ENCODE results near the gene CBY2.

Gene CBY2

DNA sequence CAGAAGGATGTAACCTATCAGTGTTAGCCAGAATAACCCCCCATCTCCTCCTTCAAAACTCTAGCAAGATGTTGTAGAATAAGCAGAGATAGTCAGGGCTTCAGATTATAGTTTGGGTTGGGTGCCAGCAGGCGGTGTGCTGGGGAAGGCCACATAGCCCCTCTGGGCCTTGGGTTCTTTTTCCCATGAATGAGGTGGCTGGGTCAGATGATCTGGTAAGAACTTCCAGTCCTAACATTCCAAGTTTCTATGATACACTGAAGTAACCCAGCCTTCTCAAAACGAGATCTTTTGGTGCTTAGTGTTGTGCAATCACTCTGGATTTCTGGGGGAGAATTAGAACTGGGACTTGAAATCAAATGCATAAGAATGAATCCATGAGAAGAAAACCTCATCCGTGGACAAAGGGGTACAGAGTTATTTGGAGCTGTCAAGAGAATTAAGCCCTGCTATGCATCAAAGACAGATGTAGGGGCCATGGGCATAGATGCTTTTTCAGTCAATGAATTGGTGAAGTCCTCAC, 810 bp downstream of the CBY2 start:
- no peak for DNase-seq

DNA sequence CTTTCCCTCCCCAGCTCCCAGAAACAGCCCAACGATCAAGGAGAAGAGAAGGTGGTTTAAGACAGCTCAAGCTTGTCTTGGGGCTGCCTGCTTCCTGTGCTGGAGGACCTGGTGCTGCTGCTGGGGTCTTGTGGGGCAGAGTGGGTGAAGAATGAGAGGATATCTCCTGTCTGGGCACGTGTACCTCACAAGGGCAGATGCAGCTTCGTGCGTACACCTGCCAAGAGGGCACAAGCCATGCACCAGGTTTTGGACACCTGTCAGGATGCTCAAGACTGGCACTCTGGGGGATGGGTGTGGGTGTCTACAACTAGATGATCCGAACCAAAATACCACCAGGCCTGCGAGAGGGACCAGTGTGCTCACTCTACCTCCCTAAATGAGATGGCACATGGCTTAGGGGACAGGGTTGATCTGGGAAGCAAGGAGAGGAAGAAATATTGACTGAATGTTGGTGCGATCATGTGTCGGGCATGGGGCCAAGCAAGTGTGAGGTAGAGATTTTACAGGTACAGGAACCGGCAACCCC, 2.2 kb downstream of the CBY2 start:
- DNase-seq = no peak

DNA sequence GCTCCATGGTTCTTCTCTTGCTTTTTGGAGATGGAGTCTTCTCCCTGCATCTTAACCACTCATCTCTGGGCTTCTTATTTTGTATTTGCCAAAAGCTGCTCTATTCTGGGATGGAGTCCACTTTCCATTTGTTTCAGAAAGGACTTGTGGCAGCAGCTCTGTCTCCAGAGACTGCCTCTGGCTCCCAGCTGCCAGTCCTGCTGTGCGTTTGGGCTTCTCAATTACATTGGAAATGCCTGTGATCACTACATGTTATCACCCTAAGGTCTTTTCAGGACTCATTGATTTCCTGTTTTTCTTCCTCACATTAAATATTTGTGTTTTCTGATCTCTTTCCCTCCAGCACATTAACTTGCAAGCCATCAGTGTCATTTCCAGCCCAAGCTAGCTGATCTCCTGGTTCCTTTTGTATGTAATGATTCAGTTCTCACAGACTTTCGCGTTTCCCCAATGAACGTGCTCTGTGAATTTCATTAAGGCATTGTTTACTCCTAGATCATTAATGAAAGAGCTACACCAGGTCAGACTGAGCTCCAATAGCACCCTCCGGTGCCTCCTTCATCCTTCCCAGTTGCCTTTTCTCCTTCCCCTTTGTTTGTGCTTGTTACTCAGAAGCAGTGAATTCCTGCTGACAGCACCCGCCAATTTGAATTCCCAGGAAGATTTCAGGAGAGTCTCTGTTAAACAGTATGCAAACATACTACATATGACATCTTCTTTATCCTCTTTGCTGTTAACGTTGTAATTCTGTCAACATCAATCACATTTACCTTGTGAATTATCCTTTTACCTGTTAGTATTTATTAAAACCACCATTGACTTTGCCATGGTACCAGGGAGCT, 3.0 kb downstream of the CBY2 start:
- no peak for DNase-seq

DNA sequence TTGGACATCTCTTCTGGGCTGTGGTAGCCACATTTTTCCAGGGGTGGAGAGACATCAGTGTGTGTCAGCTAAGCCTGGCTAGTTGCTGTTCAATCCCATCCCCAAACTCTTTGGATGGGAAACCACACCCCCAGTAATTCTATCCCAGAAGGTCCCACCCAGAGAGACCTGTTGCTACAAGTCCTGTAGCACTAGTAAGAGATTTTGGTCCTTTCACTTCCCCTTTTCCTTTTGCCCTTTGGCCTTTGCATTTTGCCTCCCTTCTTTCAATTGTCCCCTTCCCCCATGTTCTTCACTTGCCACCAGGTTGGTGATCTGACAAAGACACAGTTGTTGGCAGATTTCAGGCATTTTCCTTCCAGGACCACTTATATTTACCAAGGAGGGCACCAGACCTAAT, 3.8 kb downstream of the CBY2 start:
- DNase-seq = no peak

DNA sequence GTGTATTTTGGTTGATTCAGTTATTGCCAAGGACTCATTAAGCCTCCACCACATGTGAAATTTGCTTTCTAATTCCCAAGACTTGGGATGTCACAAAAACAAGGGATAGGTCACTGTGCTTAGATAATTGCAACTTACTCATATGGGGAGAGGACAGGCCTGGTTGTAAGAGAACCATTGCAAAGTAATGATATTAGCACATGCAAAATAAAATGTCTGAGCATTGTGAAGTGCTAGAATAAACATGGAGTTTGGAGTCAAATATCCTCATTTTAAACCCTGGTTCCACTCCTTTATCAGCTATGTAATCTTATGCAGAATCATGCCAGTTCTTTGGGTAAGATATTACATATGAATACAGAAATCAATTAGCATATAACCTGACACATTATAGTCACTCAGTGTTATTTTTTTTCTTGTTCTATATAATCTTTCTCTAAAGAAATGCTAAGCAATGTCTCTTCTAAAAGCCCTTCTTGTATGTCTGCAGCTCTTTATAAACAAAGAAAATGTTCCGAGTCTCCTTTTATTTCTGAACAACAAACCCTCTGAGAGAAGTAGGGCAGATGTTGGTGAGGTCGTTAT, 5.5 kb downstream of the CBY2 start:
- DNase-seq = no peak

DNA sequence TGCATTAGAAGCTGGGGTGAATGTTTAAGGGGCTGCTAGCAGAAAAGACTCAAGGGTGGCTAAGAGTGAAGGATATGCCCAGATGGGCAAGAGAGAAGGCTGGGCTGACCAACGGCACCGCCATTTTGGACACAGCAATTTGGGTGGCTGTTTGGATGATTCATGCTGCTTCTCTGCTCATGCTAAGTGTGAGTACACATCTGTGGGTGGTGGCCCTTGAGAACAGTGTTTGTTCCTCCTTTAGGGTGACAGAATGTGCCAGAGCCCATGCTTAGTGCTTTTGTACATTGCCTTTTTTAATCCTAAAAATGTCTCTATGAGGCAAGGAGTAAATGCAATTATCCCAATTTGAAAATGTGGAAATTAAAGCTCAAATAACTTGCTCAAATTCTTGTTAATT, 9.8 kb downstream of the CBY2 start:
- no peak for DNase-seq

DNA sequence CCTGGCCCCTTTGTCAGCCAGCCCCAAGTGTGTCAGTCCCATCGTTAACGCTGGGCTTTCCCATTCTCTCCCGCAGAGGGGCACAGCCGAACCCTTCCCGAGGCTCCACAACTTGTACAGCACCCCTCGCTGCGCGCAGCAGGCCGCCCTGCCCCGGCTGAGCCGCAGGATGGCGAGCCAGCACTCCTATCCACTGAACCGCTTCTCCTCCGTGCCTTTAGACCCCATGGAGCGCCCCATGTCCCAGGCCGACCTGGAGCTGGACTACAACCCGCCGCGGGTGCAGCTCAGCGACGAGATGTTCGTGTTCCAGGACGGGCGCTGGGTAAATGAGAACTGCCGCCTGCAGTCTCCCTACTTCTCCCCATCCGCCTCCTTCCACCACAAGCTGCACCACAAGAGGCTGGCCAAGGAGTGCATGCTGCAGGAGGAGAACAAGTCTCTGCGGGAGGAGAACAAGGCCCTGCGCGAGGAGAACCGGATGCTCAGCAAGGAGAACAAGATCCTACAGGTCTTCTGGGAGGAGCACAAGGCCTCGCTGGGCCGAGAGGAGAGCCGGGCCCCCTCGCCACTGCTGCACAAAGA, 11.1 kb downstream of the CBY2 start:
- no peak for DNase-seq

DNA sequence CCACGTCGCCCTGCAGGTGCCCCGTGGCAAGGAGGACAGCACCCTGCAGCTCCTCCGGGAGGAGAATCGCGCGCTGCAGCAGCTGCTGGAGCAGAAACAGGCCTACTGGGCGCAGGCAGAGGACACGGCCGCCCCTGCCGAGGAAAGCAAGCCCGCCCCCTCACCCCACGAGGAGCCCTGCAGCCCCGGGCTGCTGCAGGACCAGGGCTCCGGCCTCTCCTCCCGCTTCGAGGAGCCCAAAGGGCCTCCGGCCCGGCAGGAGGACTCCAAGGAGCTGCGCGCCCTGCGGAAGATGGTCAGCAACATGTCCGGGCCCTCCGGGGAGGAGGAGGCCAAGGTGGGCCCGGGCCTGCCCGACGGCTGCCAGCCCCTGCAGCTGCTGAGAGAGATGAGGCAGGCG, 11.6 kb downstream of the CBY2 start:
- DNase-seq = no peak

DNA sequence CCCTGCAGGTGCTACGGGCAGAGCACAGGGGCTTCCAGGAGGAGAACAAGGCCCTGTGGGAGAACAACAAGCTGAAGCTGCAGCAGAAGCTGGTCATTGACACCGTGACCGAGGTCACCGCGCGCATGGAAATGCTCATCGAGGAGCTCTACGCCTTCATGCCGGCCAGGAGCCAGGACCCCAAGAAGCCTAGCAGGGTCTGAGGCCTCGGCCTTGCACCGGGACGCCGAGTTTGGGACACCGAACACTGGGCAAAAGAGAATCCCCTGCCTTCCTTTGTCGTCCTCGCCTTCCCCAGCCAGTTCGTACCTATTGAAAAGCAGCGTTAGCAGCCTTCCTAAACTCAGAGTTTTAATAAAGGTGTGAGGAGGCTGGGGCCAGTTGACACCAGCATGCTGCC, 12.1 kb downstream of the CBY2 start:
- no peak for DNase-seq

DNA sequence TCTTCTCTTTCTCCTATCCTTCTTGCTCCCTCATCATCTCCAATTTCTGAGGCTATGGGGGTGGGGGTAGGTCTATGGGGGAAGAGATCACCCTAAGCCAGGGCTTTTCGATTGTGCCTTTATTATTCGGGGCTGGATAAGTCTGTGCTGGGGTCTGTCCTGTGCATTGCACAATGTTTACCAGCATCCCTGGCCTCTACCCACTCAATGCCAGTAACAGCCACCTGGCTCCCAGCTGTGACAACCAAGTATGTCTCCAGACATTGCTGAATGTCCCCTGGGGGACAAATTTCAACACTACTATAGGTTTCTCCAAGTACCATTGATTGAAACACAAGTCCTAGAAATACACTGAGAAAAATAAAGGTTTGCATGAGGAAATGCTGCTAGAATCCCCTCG, 13.2 kb downstream of the CBY2 start:
- no peak for DNase-seq

DNA sequence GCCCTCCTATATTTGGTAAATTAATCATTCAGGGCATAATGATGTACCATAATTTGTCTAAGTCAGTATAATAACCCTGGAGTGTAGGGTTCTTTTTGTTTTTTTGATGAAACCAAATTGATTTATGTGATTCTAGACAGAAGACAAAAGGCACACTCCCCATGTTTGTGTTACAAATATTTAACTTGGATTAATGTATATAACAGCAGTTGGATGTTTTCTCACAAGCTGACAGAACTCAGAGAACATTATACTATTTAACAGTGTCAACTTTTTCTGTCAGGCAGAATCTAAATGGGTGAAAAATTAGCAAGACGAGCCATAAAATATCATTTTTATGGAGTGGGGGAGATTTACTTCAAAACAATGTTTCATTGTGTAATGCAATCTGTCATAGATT, 15.2 kb downstream of the CBY2 start:
- peak; percentile 19 for DNase-seq

DNA sequence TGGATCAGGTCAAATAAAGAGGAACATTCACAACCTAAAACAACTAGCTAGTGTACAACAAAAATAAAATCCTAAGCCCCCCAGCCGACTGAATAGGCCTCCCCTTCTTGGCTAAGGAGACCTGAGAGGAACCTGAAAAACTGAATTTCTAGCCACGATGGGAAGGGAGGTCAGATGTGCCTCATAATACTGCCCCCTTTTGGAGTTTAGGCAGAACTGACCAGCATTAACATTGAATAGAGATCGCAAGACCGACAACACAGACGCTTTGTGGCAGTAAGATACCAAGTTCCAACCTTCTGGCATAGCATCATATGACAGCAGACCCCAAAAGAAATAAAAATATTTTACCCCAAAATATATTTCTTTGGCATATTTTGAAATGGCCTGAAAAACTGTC, 15.9 kb downstream of the CBY2 start:
- no peak for DNase-seq

DNA sequence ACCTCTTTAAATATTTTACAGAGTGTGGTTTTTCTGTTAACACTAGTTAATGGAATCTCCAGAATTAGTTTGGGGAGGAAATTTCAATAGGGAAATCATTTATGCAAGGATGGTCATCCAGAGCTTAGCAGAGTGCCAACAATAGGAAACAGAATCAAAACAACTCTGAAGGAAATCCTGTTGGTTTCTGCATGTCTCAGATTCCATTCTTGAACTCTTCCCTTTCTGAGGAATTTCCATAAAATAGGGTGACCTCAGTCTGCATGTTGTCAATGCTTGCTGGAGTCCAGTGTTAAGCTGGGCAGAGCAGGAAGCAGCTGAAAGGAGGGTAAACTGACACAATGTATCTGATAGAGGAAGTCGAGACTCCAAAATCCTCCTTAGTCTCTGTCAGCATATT, 16.9 kb downstream of the CBY2 start:
- no peak for DNase-seq

DNA sequence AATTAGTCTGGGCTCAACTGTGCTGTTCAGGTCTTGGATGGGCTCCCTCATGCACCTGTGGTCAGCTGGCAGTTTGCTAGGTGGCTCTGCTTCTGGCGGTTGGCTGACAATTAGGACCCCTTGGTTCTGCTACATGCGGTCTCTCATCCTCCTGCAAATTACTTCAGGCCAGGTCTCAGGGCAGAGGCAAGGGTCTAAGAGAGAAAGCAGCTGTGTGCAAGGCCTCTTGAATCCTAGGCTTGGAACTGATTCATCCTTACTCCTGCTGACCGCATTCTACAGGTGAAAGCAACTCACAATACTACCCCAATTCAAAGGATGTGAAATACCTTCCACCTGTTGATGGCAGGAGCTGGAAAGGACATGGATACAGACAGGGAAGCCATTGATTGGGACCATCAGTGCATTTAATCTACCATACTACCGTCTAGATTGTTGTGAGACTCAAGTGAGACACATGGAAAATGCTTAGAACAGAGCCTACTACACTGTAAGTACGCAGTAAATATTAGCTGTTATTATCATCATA, 19.1 kb downstream of the CBY2 start:
- no peak for DNase-seq

DNA sequence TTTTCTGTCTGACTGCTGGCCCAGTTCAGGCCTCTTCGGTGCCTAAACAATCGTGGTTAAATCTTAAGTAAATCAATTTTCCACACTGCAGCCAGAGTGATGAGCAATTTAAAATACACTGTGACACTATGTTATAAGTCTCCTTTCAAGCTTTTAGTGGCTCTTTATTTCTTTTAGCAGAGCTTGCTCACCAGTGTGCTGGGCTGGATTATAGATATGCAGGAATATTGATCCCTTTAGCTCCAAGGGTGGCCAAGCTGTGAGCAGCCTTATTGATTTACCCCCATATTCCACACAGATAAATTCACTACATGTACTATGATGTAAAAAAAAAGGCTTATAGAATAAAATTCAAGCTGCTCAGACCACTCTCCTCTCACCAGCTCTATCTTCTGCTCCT, 21.7 kb downstream of the CBY2 start:
- DNase-seq = no peak

DNA sequence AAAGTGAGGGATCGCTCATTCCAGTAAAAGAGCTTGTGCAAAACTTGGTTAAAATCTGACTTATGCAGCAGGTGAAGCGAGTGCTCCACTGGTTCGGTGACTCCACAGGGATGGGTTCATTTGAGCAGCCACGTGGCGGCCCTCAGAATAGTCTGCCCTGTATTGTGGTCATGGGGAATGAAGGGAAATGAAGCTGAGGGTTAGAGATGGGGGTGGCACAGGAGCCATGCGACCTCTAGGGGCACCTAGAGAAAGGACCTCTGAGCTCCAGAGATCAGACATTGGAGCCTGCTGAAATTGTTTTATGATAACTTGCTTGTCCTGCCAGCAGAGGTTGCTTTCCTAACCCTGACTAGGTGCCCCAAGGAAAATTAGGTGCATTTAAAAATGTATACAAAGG, 26.6 kb downstream of the CBY2 start:
- no peak for DNase-seq

DNA sequence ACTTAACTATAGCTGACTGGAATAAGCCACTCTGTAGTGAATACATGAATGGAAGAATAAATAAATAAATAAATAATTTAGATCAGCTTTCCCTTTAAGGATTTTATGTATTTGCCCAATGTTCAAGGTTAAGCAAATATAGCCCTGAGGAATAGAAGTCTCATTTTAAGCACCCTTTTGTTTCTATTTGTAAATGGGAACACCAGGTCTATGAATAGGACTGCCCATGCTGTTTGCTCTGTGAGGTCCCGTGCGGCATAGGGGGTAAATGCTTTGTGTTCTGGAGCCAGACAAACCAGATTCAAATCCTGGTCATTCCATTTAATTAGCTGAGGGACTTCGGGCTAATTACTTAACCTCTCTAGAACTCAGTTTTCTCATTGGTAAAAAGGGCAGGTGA, 29.3 kb downstream of the CBY2 start:
- DNase-seq = no peak

DNA sequence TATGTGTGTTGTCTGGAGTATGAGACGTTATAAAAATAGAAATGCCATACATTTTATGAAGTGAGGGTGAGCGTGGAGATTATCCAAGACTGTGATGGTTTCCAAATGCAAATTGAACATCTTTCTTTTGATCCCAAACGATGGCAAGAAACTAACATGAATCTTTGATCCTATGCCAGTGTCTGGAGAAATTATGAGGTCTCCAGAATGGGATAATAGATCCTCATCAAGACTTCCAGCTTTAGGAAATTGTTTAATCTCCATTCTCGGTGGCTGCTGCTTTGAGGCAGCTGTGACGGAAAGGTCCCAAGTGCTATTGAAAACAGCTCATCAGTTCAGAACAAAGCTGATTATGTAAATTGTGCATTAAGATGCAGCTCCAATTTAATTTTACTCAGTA, 30.8 kb downstream of the CBY2 start:
- no peak for DNase-seq

DNA sequence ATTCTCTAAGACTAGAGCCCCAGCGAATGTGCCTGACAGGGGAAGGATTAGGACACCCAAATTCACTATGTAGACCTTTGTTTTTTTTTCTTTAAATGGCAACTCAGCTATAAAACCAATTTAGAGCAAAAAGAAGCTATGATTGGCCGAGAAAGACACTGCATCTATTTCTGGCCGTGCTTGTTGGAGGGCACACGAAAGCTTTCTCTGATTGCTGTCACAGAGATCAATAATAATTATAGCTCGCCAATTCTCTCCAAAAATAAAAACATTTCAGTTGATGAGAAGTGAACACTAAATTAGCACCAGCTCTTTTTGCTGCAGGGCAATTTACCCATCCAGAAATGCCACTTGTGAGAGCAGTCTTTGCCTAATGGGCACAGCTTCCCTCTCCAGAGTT, 31.2 kb downstream of the CBY2 start:
- no peak for DNase-seq

DNA sequence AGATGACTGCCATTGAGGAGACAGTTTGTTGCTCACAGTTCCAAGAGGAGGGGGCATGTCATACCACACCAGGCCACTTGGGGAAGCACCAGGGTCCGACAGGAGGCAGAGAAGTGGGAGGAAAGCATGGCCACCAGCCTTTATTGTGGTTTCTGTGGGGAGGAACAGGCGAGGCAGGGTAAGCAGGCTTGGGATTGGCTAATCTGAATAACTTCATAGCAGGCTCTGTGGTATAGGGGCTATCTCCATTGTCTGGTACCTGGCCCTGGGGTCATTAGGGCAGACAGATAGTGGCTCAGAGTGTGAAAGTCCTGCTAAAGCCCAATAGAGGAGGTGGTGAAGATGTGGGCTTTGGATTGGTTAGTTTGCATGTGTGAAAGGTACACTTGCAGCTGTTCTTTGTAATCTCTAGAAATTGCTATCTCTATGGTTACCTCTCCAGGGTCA, 35.5 kb downstream of the CBY2 start:
- DNase-seq = no peak

DNA sequence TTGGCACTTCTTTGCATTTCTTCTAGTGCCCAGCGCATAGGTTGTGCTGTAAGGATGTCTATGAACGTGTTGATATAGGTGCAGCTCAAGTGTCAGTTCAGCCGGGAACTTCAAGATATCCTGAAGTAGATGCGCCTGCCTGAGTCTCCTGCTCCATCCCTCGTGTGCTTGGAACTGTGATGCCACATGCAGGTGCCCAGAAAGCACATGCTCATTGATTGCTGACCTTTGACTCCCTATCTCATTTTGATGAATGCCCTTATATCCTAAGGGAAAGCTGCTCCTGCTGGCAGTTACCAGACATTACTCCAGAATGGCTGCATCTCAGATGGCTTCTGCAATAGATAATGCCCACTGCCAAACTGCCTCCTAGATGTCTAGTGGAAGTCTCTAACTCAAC, 40.9 kb downstream of the CBY2 start:
- no peak for DNase-seq

DNA sequence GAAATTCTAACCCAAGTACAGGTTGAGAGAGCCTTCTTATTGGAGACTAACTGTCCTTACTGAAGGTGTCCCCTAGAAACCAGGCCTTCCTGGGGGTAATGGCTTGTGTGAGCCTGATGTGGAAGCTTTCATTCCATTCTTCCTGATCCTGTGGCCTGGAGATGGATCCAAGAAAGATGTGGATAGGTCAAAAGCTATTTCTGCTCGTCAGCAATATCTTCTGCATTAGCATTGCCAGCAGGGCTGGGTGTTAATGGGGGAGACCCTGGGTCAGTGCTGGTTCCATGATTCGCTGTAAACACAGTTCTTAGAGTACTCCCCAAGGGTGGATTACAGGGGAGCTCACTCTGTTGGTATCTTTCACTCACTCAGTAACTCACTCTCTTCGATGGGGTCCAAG, 42.9 kb downstream of the CBY2 start:
- DNase-seq = no peak

DNA sequence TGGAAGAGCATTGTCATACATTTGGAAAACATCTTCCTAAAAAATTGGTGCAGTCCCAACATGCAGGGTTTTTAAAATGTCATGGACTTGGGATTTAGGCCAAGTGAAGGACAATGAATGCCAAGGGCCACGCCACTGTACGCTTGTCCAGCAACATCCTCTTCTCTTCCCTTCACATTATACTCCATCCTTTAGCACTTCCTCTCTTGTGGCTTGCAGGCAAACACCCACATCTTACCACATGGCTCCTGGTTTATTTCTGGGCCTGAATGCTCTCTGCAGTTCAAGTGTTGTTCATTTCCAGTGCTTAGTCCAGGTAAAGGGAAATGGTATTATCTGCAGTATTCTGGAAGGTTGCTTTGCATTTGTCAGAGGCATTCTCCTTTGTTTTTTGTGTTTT, 45.0 kb downstream of the CBY2 start:
- no peak for DNase-seq

All from right kidney (tissue), 1 donor.